ENCODE measurements around the gene PDGFA. TPM values are rescaled to one million over a fixed set of nuclear protein-coding genes. Genes with fewer than 3 reads are reported as not detected.

PDGFA gene
- total and polyA plus RNA-seq, 2 experiments from 2014 or later, result 6.5 to 25.6 TPM

DNA sequence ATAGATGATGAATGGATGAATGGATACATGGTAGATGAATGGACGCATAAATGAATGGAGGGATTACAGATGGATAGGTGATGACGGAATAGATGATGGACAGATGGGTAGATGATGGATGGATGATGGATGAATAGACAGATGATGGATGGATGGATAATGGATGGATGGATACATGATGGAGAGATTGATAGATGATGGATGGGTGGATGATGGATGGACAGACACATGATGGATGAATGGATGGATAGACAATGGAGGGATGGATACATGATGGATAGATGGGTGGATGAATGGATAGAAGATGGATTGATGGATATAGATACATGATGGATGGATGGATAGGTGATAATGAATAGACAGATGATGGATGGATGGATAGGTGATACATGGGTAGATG is 8.8 kb upstream of the PDGFA start:
- H3K27me3 ChIP-seq, result peaks cover 3% of the 10 kb centered on the region
- no peak overlapping the region for H3K27ac ChIP-seq
- TF ChIP-seq, protein P1, sequence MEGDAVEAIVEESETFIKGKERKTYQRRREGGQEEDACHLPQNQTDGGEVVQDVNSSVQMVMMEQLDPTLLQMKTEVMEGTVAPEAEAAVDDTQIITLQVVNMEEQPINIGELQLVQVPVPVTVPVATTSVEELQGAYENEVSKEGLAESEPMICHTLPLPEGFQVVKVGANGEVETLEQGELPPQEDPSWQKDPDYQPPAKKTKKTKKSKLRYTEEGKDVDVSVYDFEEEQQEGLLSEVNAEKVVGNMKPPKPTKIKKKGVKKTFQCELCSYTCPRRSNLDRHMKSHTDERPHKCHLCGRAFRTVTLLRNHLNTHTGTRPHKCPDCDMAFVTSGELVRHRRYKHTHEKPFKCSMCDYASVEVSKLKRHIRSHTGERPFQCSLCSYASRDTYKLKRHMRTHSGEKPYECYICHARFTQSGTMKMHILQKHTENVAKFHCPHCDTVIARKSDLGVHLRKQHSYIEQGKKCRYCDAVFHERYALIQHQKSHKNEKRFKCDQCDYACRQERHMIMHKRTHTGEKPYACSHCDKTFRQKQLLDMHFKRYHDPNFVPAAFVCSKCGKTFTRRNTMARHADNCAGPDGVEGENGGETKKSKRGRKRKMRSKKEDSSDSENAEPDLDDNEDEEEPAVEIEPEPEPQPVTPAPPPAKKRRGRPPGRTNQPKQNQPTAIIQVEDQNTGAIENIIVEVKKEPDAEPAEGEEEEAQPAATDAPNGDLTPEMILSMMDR (IDR thresholded peaks at IDR 0.05; ENCODE audit: low read depth, low read length), result no peak

DNA sequence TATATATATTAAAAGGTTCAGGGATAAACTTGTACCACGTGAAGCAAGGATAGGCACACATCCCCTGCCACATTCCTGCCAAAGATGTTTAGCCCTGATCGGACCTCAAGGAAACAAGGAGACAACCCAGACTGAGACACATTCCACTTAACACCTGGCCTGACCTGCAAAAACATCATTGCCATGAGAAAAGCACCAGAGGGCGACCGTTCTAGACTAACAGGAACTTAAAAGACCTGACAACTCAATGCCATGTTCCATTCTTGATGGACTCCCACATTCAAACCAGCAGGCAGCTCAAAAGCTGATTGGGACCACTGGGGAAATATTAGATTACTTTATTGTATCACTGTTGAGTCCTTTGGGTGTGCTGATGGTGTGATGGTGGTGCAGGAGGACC is 8.1 kb upstream of the PDGFA start:
- Histone ChIP-seq H3K27me3 (peaks cover 10% of the 10 kb centered on the region), H3K4me3 (no peak overlapping the region), H3K36me3 (no peaks in the 10 kb centered on the region), H3K4me1 (ENCODE audit: low read depth) (no peaks in the 10 kb centered on the region), H3K9me3 (ENCODE audit: low read depth) (no peaks in the 10 kb centered on the region), H3K27ac (no peak overlapping the region)
- DNase-seq (ENCODE audit: low read depth in 1 of 2, low spot score in 1 of 2), result no peak
- TF ChIP-seq, protein P1 (IDR thresholded peaks at IDR 0.05; ENCODE audit: low read depth, low read length), result no peak

More for the DNA sequence above, 8.8 kb upstream of the PDGFA start:
- no peaks in the 10 kb centered on the region for H3K9me3 ChIP-seq (ENCODE audit: low read depth)
- no peaks in the 10 kb centered on the region for H3K36me3 ChIP-seq
- no peak overlapping the region for H3K4me3 ChIP-seq
- H3K4me1 ChIP-seq (ENCODE audit: low read depth), result no peaks in the 10 kb centered on the region
- DNase-seq (ENCODE audit: low read depth in 1 of 2, low spot score in 1 of 2), result no peak

DNA sequence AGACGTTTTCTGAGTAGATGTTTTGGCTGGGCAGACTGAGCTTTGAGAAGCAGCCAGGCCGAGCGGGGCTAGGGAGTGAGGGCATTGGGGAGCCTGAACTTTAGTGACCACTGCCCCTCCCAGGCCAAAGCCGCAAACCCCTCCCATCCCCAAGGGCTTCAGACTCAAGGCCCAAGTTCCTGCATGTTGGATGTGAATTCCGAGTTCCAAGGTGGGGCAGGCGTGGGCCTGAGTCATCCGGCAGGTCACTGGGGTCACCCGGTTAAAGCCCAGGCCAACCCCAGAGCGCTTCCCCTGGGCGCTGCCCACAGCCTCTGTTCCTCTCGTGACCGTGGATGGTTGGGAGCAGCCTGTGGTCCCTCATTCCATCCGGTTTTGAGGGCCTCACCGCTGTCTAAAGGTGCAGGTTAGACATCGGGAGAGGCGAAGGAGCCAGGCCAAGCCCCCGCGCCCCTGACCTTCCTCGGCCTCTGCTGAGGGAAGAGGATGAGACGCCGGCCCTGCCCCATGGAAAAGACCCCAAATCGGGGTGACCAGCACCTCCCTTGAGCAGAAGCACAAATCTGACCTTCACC is 6.9 kb upstream of the PDGFA start:
- no peak for DNase-seq (ENCODE audit: low read depth in 1 of 2, low spot score in 1 of 2)
- TF ChIP-seq, protein P1 (IDR thresholded peaks at IDR 0.05; ENCODE audit: low read depth, low read length), result no peak
- peaks cover 5% of the 10 kb centered on the region for H3K4me1 ChIP-seq (ENCODE audit: low read depth)

DNA sequence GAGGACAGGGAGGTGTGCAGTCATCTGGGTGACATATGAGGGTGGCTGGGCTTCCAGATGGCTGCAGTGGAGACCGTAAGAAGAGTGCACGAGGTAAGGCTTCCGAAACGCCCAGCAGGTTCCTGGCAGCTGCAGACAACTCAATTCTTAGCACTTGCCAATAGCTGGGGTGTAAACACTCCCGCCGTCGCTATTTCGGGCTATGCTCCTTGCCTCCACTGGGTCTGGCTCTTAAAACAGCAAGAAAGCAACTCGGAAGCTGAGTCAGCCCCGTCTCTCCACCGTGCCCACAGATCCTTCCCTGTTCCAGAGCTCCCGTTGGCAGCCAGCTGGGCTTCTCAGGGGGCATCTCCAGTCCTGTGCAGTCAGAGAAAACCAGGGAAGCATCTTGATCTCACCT is 6.1 kb upstream of the PDGFA start:
- H3K27ac ChIP-seq, result no peak overlapping the region
- peaks cover 30% of the 10 kb centered on the region for H3K27me3 ChIP-seq
- H3K4me3 ChIP-seq, result no peak overlapping the region
- H3K9me3 ChIP-seq (ENCODE audit: low read depth), result no peaks in the 10 kb centered on the region
- H3K4me1 ChIP-seq (ENCODE audit: low read depth), result peaks cover 7% of the 10 kb centered on the region
- H3K36me3 ChIP-seq, result no peaks in the 10 kb centered on the region
- DNase-seq (ENCODE audit: low read depth in 1 of 2, low spot score in 1 of 2), result no peak
- TF ChIP-seq, protein P1 (IDR thresholded peaks at IDR 0.05; ENCODE audit: low read depth, low read length), result no peak

More for the DNA sequence above, 6.9 kb upstream of the PDGFA start:
- Histone ChIP-seq H3K36me3 (no peaks in the 10 kb centered on the region), H3K9me3 (ENCODE audit: low read depth) (no peaks in the 10 kb centered on the region), H3K27ac (no peak overlapping the region), H3K27me3 (peaks cover 22% of the 10 kb centered on the region), H3K4me3 (no peak overlapping the region)

DNA sequence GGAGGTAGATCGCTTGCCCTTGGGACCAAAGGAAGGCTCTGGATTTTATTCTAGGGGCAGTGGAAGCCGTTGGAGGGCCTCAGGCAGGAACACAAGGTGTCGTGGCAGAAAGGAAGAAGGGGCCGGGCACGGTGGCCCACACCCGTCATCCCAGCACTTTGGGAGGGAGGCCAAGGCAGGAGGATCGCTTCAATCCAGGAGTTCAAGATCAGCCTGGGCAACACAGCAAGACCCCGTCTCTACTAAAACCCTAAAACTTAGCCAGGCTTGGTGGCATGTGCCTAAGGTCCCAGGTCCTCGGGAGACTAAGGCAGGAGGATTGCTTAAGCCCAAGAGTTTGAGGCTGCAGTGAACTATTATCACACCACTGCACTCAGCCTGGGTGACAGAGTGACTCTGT is 5.2 kb upstream of the PDGFA start:
- H3K36me3 ChIP-seq, result no peaks in the 10 kb centered on the region
- H3K9me3 ChIP-seq (ENCODE audit: low read depth), result no peaks in the 10 kb centered on the region
- no peak for DNase-seq (ENCODE audit: low read depth in 1 of 2, low spot score in 1 of 2)
- no peak overlapping the region for H3K4me3 ChIP-seq
- H3K4me1 ChIP-seq (ENCODE audit: low read depth), result peaks cover 7% of the 10 kb centered on the region
- H3K27ac ChIP-seq, result no peak overlapping the region
- peaks cover 39% of the 10 kb centered on the region for H3K27me3 ChIP-seq
- TF ChIP-seq, protein P1 (IDR thresholded peaks at IDR 0.05; ENCODE audit: low read depth, low read length), result no peak
